Adipocyte (in vitro differentiated cells): Measurements from ENCODE around the gene SLC11A1.

Source experiments
- DNase-seq: peaks from one replicate; pipeline ENCODE4 v3.0.0-alpha.2; 2015; ENCODE audit warnings: low read depth
- H3K27me3 ChIP-seq: replicated peaks from 2 replicates; pipeline ENCODE4 v1.7.0; 2013; ENCODE audit warnings: mild to moderate bottlenecking, low read length, moderate library complexity; ENCODE audit not compliant: control insufficient read depth, insufficient read depth
- H3K36me3 ChIP-seq: 2 replicates; pipeline ENCODE4 v1.7.0; 2013; ENCODE audit warnings: low read length, mild to moderate bottlenecking, moderate library complexity; ENCODE audit not compliant: control insufficient read depth, insufficient read depth, severe bottlenecking
- H3K4me1 ChIP-seq: 2 replicates; pipeline ENCODE4 v1.7.0; 2013; ENCODE audit warnings: mild to moderate bottlenecking, low read length, moderate library complexity; ENCODE audit not compliant: control insufficient read depth, insufficient read depth
- H3K4me3 ChIP-seq: 2 replicates; pipeline ENCODE4 v1.7.0; 2013; ENCODE audit warnings: mild to moderate bottlenecking, low read length, moderate library complexity
- H3K9ac ChIP-seq: 2 replicates; pipeline ENCODE4 v1.7.0; 2013; ENCODE audit warnings: mild to moderate bottlenecking, low read length, moderate library complexity
- H3K9me3 ChIP-seq: 2 replicates; pipeline ENCODE4 v1.7.0; 2013; ENCODE audit warnings: mild to moderate bottlenecking, low read length, moderate library complexity; ENCODE audit not compliant: control insufficient read depth

The SLC11A1 gene

DNA sequence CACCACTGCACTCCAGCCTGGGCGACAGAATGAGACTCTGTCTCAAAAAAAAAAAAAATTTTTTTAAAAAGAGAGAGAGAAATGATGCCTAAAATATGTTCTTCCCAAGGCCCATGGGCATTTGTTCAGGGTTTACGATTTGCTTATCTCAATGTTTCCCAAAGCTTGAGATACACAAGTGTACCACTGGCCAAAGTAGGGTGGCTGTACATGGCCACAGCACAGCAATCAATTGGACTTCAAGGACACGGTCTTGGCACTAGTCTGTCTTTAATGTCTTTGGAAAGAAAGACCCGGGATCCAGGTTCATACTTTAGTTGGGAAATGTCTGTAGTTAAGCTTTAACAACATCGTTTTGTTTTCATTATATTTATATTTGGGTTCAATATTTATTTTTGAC is 34.9 kb upstream of the SLC11A1 start:
- Histone ChIP-seq H3K9me3 (peaks cover 16% of the 10 kb centered on the region), H3K9ac (no peak overlapping the region), H3K27me3 (no peaks in the 10 kb centered on the region), H3K4me1 (peaks cover 12% of the 10 kb centered on the region), H3K4me3 (no peak overlapping the region), H3K36me3 (no peaks in the 10 kb centered on the region)
- DNase-seq: no peak

DNA sequence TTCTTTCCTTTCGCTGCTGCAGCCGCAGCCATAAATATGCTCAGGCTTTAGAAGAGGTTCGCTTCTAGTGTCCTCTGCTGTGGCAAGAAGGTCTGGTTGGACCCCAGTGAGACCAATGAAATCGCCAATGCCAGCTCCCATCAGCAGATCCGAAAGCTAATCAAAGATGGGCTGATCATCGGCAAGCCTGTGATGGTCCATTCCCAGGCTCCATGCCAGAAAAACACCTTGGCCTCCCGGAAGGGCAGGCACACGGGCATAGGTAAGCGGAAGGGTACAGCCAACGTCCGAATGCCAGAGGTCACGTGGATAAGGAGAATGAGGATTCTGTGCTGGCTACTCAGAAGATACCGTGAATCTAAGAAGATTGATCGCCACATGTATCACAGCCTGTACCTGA is 28.0 kb upstream of the SLC11A1 start:
- H3K9ac ChIP-seq: no peak overlapping the region
- H3K4me3 ChIP-seq: no peak overlapping the region
- peaks cover 20% of the 10 kb centered on the region for H3K9me3 ChIP-seq
- H3K27me3 ChIP-seq: peaks cover 7% of the 10 kb centered on the region
- no peaks in the 10 kb centered on the region for H3K36me3 ChIP-seq
- DNase-seq: no peak
- H3K4me1 ChIP-seq: no peaks in the 10 kb centered on the region

DNA sequence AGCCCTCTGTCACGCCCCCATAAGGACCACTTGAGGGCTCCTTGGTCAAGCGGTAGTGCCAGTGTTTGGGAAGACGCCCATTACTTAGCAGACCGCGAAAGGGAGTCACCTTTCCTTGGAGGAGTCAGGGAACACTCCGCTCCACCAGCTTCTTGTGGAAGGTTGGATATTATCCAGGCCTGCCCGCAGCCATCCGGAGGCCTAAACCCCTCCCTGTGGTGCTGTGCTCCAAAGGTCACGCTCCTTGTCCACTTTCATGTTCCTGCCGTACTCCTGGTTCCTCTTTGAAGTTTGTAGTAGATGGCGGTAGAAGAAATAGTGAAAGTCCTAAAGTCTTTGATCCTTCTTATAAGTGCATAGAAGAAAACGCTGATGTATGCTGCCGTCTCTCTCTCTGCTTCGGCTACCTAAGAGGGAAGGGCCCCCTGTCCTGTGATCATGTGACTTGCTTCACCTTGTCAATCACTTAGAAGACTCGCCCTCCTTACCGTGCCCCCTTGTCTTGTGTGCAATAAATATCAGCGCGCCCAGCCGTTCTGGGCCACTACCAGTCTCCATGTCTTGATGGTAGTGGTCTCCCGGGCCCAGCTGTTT is 27.1 kb upstream of the SLC11A1 start:
- no peak overlapping the region for H3K4me3 ChIP-seq
- no peaks in the 10 kb centered on the region for H3K36me3 ChIP-seq
- no peak for DNase-seq
- H3K9me3 ChIP-seq: peaks cover 20% of the 10 kb centered on the region
- H3K9ac ChIP-seq: no peak overlapping the region
- H3K27me3 ChIP-seq: peaks cover 7% of the 10 kb centered on the region
- H3K4me1 ChIP-seq: no peaks in the 10 kb centered on the region

DNA sequence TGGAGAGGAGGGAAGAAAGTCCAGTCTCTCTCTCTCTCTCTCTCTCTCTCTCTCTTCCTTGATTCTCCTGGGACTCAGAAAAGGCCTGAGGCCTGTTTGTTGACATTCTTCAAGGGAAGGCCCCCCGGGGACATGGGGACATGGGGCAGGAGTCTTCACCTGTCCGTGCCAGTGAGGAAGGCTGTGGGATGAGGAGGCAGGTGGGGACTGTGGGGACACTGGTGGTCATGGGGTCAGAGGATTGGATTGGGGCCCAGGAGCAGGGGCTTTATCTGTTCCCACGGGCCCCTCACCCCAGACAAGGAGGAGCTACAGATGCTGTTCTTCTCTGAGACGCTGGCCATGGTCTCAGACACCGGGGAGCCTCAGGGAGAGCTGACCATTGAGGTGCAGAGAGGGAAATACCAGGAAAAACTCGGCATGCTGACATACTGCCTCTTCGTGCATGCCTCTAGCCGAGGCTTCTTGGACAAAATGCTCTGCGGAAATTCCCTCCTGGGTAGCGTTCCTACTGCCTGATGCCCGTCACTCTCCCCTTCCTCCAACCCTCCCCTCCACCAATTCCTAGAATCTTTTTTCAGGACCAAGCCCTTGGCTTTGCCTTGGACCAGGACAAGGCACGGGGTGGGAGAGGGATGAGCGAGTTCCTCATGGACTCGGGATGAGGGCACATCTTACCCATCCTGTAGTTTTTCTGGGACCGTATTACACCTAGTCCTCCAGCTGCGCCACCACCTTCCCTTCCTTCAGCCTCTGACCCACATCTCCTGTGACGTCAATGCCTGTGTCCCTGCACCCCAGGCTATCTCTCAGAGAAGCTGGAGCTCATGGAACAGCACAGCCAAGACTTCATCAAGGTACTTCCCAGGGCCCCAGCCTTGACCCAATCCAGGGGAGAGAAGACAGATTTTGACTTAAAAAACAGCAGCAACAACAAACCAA is 24.6 kb upstream of the SLC11A1 start:
- peaks cover under 1% of the 10 kb centered on the region for H3K9me3 ChIP-seq
- peaks cover 7% of the 10 kb centered on the region for H3K27me3 ChIP-seq
- H3K4me3 ChIP-seq: no peak overlapping the region
- DNase-seq: no peak
- no peak overlapping the region for H3K9ac ChIP-seq
- no peaks in the 10 kb centered on the region for H3K36me3 ChIP-seq
- no peaks in the 10 kb centered on the region for H3K4me1 ChIP-seq

DNA sequence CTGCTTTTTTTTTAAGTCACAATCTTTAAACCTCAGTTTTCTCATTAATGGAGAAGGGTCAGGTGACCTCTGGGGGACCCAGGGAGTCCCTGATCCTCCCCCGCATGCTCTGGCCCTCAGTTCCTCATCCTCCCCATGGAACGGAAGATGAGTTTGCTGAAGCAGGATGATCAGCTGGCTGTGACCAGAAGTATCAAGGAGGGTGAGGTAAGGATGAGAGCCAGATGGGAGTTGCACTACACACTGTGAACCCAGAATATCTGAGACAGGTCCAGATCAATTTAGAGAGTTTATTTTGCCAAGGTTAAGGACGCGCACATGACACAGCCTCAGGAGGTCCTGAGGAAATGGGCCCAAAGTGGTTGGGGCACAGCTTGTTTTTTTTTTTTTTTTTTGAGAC is 21.6 kb upstream of the SLC11A1 start:
- no peaks in the 10 kb centered on the region for H3K36me3 ChIP-seq
- H3K9me3 ChIP-seq: no peaks in the 10 kb centered on the region
- no peaks in the 10 kb centered on the region for H3K27me3 ChIP-seq
- DNase-seq: no peak
- H3K4me1 ChIP-seq: peaks cover 4% of the 10 kb centered on the region
- H3K9ac ChIP-seq: no peak overlapping the region
- no peak overlapping the region for H3K4me3 ChIP-seq

DNA sequence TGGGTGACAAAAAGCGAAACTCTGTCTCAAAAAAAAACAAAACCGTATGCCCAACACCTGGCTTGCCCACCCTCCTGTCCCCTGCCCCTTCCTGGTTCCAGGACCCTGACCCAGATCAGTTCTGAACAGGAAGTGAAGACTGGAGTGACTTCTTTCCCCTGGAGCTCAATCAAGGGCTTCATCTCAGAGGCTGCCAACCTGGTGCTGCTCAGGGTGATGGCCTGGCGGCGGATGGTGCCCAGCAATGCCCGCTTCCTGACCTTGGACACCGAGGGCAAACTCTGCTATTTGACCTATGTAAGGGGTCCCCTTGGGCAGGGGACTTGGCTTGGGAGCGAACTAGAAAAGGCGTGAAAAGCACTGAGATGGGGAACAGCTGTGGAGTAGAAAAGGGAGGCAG is 19.5 kb upstream of the SLC11A1 start:
- H3K4me1 ChIP-seq: peaks cover 6% of the 10 kb centered on the region
- no peak for DNase-seq
- no peak overlapping the region for H3K4me3 ChIP-seq
- H3K9ac ChIP-seq: no peak overlapping the region
- no peaks in the 10 kb centered on the region for H3K27me3 ChIP-seq
- no peaks in the 10 kb centered on the region for H3K36me3 ChIP-seq
- peaks cover 8% of the 10 kb centered on the region for H3K9me3 ChIP-seq

DNA sequence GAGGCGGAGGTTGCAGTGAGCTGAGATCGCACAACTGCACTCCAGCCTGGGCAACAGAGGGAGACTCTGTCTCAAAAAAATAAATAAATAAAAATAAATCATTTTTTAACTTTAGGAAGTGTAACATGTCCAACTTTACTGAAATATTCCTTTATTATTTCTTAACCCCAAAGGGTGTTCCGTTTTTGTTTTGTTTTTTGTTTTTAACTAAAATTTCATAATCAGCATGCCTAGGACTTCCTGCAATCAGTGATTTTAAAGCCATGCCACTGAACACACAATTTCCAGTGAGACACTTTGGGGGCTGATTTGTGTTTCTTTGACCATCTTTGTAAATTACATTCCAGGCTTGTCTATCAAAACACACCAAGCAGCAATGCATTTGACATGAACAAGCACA is 18.3 kb upstream of the SLC11A1 start:
- Histone ChIP-seq H3K9me3 (peaks cover 8% of the 10 kb centered on the region), H3K9ac (no peak overlapping the region), H3K4me1 (peaks cover 11% of the 10 kb centered on the region), H3K36me3 (no peaks in the 10 kb centered on the region), H3K4me3 (no peak overlapping the region), H3K27me3 (no peaks in the 10 kb centered on the region)
- no peak for DNase-seq

DNA sequence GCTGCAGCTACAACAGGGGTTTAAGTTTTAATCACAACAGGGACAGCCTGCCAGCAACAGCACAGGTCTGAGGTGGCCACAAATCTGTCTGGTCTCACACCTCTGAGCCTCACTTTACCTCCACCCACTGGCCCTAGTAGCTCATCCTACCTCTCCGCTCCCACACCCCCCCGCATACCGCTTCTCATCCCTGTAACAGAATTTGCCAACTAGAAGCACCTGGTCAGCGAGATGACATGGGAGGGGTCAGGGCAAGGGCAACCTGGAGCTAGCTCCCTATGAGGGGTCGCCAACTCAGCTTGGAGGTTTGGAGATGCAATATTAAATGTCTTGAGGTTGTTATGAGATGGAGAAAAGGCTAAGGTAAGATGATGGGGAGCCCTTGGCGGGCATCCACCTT is 17.9 kb upstream of the SLC11A1 start:
- H3K4me3 ChIP-seq: no peak overlapping the region
- H3K9me3 ChIP-seq: peaks cover 8% of the 10 kb centered on the region
- no peaks in the 10 kb centered on the region for H3K27me3 ChIP-seq
- DNase-seq: no peak
- no peak overlapping the region for H3K9ac ChIP-seq
- H3K4me1 ChIP-seq: peaks cover 11% of the 10 kb centered on the region
- no peaks in the 10 kb centered on the region for H3K36me3 ChIP-seq

DNA sequence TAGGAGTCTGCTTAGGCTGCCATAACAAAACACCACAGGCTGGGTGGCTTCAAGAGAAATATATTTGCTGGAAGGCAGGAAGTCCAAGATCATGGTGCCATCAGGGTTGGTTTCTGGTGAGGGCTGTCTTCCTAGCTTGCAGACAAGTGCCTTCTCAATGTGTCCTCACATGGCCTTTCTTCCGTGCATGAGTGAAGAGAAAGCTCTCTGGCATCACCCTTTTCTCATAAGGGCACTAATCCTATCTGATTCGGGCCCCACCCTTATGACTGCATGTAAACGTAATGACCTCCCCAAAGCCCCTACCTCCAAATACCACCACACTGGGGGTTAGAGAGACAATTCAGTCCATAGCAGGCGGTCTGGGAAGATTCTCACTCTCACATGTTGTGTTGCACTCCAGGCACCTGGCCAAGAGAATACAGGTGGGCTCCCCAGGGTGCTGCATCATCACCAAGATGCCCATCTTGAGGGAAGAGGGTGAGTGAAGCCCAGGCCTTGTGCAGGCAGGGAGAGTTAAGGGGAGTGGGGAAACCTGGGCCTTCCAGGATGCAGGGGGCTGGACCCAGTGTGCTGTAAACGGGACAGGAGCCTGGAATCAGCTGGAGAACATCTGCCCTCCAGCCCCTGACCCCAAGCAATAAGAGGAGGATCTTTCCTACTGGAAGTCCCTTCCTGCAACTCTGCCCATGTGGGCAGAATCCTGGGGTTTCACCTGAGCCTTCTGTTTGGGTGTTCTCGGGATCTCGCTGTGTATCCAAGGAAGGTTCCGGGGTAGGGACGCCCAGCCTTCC is 15.3 kb upstream of the SLC11A1 start:
- peak overlapping the region; percentile 78 for H3K4me3 ChIP-seq
- H3K9ac ChIP-seq: no peak overlapping the region
- H3K9me3 ChIP-seq: peaks cover 8% of the 10 kb centered on the region
- H3K36me3 ChIP-seq: no peaks in the 10 kb centered on the region
- H3K4me1 ChIP-seq: peaks cover 29% of the 10 kb centered on the region
- no peak for DNase-seq
- H3K27me3 ChIP-seq: no peaks in the 10 kb centered on the region

DNA sequence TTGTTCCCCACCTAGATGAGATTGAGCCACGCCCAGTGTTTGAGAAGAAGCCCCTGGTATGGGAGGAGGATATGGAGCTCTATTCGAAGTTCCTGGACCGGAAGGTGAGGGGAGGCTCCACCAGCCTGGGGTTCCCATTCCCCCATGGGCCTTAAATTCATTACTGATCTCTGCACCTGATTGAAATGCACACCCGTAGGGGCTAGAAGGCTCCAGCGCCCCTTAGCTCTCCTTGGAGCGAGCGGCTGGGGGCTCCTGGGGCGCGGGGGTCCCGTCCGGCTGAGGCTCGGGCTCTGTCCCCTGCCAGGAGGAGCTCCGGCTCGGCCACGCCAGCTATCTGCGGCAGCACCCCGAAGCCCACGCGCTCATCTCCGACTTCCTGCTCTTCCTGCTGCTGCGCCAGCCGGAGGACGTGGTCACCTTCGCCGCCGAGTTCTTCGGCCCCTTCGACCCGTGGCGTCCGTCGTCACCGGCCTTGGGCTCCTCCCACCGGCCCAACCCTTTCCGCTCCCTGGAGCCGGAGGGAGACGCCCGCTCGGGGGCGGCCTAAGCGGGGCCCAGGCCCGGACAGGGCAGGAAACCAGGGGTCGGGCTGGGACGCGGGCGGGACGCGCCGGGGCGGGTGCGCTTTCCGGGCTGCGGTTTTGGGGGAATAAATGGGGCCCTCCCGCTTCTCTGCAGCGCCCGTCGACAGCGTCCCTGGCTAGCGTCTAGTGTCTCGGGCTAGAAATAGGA is 14.5 kb upstream of the SLC11A1 start:
- peak overlapping the region; percentile 84 for H3K9ac ChIP-seq
- peak overlapping the region; percentile 78 for H3K4me3 ChIP-seq
- peaks cover 32% of the 10 kb centered on the region for H3K4me1 ChIP-seq
- H3K9me3 ChIP-seq: peaks cover 8% of the 10 kb centered on the region
- H3K36me3 ChIP-seq: no peaks in the 10 kb centered on the region
- H3K27me3 ChIP-seq: no peaks in the 10 kb centered on the region
- peak; percentile 89 for DNase-seq

DNA sequence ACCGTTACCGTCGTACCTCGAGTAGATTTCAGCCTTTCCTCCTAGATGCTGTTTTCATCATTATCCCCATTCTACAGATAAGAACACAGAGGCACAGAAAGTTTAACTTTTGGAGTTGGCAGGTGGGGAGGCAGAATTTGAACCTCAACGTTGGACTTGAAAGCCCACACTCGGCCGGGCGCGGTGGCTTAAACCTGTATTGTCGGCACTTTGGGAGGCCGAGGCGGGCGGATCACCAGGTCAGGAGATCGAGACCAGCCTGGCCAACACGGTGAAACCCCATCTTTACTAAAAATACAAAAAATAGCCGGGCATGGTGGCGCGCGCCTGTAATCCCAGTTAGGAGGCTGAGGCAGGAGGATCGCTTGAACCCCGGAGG is 13.9 kb upstream of the SLC11A1 start:
- H3K4me3 ChIP-seq: peak overlapping the region; percentile 78

More for the DNA sequence above, 13.9 kb upstream of the SLC11A1 start:
- no peaks in the 10 kb centered on the region for H3K27me3 ChIP-seq
- peaks cover 32% of the 10 kb centered on the region for H3K4me1 ChIP-seq
- no peak for DNase-seq
- H3K9me3 ChIP-seq: peaks cover 8% of the 10 kb centered on the region
- H3K9ac ChIP-seq: peak overlapping the region; percentile 84
- no peaks in the 10 kb centered on the region for H3K36me3 ChIP-seq
